ENCODE data around the gene SLC25A45. TPM values are rescaled to one million over a fixed set of nuclear protein-coding genes. Genes with fewer than 3 reads are reported as not detected.
A peak's percentile ranks its signal among the peaks of the same experiment; 100 is the strongest.
"Not testable (repeated sequence)": the region's sequence is repeated elsewhere in the genome, so short reads cannot be mapped to it uniquely, and the experiment has no call there.

Gene SLC25A45
- total RNA-seq, 8 experiments from 2014 or later = 0.11 to 10.0 (median 1.9) TPM

DNA sequence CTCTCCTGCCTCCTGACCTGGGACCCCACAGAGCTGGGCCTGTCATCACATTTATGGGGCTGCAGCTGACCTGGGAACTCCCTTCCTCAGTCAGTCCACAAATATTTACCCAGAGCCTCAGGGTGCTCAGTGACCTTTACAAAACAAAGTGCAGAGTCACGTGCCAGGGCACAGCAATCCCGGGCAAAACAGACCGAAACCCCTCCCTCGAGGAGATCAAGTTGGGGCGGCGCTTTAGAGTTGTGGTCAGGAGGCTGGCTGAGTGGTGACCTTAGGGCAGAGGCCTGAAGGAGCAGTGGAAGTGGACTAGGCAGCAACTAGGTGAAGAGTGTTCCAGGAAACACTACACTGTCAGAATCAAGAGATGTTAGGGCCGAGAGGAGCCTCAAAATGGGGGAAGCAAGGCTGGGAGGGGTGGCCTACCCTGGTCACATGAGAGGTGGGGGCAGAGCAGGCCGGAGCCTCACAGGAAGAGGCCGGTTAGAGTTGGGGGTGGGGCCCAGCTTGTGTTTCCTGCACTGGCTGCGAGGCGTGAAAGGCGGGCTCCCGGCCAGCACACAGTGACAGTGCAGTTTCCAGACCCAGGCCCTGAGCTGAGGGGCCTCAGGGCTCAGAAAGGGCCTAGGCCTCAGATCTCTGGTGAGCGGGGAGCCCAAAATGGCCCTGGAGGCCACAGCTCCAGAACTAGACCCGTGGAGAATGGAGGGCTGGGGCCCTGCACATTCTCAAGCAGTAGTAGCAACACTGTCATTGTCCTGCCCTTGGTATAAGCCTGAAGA, 36.4 kb upstream of the SLC25A45 start:
- Histone ChIP-seq H3K27ac (peak overlapping the region; percentile 94 to 97), H3K4me1 (replicated peaks in 1 of 2) (peaks cover 45 to 61% of the 10 kb centered on the region in 2 donors), H3K4me3 (peak overlapping the region; percentile 9 to 32 (median 24))
- WGBS, 10 experiments = 0 to 40% (median 0%) methylated on average over 1 to 5 of the region's 15 CpGs; no CpG with 5 or more reads in 7 of the 10 experiments
- peak; percentile 10 to 62 (median 54) for ATAC-seq (replicated peaks in 6 of 8)
- in situ Hi-C loops (cut with MboI; ENCODE audit: low pct_unique_long_range_greater_than_20kb in 2 of 9, low sequenced_read_pairs in 9 of 9, unreplicated experiment in 9 of 9) = loop anchor here in 3 of 9 experiments (25.0 kb wide), 1 partner anchor 93 kb away; no protein-coding TSS in a partner anchor

DNA sequence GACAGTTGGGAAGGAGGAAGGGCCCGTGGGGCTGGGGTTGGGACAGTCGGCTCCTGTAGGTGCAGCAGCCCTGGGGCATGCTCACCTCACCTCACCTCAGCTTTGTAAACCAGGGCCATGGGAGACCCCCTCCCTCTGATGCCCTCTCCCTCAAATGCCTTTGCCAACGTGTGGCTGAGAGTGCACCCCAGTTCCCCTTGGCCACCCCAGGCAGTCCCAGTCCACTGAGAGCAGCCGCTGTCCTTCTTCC, 35.9 kb upstream of the SLC25A45 start:
- peak in 4 of 8 experiments; percentile 0 for ATAC-seq (replicated peaks in 6 of 8)
- no CpG with 5 or more reads among the region's 4 CpGs for whole genome bisulfite sequencing, 10 experiments
- Histone ChIP-seq H3K4me1 (replicated peaks in 1 of 2) (peaks cover 45 to 61% of the 10 kb centered on the region in 2 donors), H3K27ac (peak overlapping the region; percentile 94 to 97), H3K4me3 (peak overlapping the region in 3 of 5 donors; percentile 24 to 32 (median 30))
- in situ Hi-C loops (cut with MboI; ENCODE audit: low pct_unique_long_range_greater_than_20kb in 2 of 9, low sequenced_read_pairs in 9 of 9, unreplicated experiment in 9 of 9) = loop anchor here in 3 of 9 experiments (25.0 kb wide), 1 partner anchor 94 kb away; no protein-coding TSS in a partner anchor

DNA sequence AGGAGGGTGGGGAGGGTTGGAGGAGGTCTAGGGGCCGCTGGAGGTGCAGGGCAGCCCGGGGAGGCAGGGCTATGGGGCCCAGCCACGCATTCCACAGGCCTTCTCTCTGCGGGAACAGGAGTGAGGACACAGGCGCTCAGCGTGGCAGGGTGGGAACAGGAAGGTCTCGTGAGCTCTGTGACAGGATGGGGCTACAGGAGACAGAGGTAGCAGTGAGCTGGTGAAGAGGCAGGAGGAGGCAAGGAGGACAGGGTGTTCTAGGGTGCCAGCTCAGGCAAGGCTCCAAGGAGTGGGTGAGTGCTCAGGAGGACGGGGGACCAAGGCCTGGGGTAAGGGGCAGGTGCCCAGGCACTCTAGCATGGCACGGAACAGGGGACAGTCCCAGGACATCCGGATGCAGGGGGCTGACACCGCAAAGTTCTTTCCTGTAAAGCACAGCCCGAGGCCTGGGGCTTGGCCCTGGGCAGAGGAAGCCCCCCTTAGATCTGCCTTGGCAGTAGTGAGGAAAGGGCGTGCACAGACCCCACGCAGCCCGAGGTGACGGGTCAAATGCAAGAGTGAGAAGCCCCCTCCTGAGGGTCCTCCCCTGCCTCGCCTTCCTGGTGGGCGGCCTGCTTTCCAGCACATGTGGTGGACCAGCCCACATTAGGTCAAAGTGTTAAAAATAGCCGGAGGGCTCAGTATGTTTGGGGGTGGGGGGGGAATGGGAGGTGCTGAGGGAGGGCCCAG, 35.4 kb upstream of the SLC25A45 start:
- Histone ChIP-seq H3K4me3 (no peak overlapping the region), H3K4me1 (replicated peaks in 1 of 2) (peaks cover 45 to 61% of the 10 kb centered on the region in 2 donors), H3K27ac (peak overlapping the region in 1 of 2 donors; percentile 97)
- 27 to 100% (median 57%) methylated on average over 1 to 3 of the region's 19 CpGs; no CpG with 5 or more reads in 6 of the 10 experiments for WGBS, 10 experiments
- ATAC-seq (replicated peaks in 6 of 8) = no peak
- in situ Hi-C loops (cut with MboI; ENCODE audit: low pct_unique_long_range_greater_than_20kb in 2 of 9, low sequenced_read_pairs in 9 of 9, unreplicated experiment in 9 of 9) = loop anchor here in 3 of 9 experiments (25.0 kb wide), 1 partner anchor 94 kb away; no protein-coding TSS in a partner anchor

DNA sequence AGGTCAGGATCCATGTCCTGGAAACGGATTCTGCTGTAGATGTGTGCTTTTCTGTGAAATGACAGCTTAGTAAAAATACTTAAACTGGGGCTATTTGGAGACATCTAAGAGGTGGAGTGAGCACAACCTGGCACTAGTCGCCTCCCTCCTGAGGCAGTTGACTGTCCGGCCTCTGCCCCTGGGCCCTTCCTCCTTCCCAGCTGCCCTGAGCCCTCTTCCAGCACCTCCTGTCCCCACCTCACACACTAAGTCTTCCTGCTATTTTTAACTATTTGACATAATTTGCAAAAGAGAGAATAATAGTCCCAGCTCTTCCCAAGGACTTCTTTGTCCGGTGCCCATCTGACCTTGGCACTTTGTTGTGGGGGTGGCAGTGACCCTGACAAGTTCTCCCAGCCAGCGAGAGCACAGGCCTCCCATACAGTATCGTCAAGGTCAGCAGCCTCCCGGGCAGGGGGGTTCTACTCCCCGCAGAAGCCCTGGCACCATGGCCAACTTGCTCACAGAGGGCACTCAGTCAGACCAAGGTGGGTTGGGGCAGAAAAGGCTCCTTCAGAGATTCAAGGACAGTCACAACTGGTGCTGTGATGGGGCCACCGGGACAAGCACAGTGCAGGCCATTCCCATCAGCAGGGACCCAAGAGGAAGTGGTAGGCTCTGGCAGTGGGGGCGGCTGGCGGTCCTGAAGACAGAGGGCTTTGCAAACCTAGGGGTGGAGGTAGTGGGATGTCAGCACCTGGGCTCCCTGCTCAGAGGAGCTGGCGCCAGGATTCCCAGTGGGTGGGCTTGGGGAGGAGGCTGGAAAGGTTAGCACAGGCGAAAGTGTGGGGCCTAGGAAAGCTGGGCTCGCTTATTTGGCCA, 34.6 kb upstream of the SLC25A45 start:
- in situ Hi-C loops (cut with MboI; ENCODE audit: low pct_unique_long_range_greater_than_20kb in 2 of 9, low sequenced_read_pairs in 9 of 9, unreplicated experiment in 9 of 9) = loop anchor here in 3 of 9 experiments (25.0 kb wide), 1 partner anchor 95 kb away; no protein-coding TSS in a partner anchor
- 0 to 100% (median 60%) methylated on average over 1 to 3 of the region's 14 CpGs; no CpG with 5 or more reads in 5 of the 10 experiments for WGBS, 10 experiments
- Histone ChIP-seq H3K4me3 (peak overlapping the region in 4 of 5 donors; percentile 2 to 25 (median 24)), H3K4me1 (replicated peaks in 1 of 2) (peaks cover 45 to 61% of the 10 kb centered on the region in 2 donors), H3K27ac (peak overlapping the region in 1 of 2 donors; percentile 45)
- ATAC-seq (replicated peaks in 6 of 8) = peak in 1 of 8 experiments; percentile 1

DNA sequence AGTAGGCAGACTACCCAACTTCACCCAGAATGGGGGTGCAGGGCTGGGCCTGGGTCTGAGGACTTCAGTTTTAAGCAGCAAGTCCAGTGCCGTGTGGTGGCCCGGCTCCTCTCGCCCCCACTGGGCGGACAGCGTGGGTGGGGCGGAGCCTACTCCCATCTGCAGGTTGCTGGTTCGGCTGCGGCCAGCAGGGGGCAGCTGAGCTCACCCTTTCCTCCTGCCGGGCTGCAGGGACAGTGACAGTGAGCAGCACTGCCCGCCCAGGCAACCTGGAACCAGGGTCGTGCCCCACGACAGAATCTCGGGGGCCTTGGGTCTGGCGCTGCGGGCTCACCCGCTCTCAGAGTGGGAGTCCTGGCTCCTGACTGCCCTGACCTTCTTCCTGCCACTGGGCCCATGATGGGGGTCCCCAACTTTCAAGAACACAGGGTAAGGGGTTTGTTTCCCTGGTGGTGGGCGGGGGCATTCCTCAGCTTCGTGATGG, 33.9 kb upstream of the SLC25A45 start:
- H3K4me1 ChIP-seq (replicated peaks in 1 of 2) = peaks cover 43 to 58% of the 10 kb centered on the region in 2 donors
- 0 to 3% (median 0%) methylated on average over 1 to 14 of the region's 18 CpGs; no CpG with 5 or more reads in 7 of the 10 experiments for WGBS, 10 experiments
- peak overlapping the region; percentile 2 to 25 (median 24) for H3K4me3 ChIP-seq
- no peak overlapping the region for H3K27ac ChIP-seq
- peak; percentile 5 to 59 (median 48) for ATAC-seq (replicated peaks in 6 of 8)
- in situ Hi-C loops (cut with MboI; ENCODE audit: low pct_unique_long_range_greater_than_20kb in 2 of 9, low sequenced_read_pairs in 9 of 9, unreplicated experiment in 9 of 9) = loop anchor here in 3 of 9 experiments (25.0 kb wide), 1 partner anchor 96 kb away; no protein-coding TSS in a partner anchor

DNA sequence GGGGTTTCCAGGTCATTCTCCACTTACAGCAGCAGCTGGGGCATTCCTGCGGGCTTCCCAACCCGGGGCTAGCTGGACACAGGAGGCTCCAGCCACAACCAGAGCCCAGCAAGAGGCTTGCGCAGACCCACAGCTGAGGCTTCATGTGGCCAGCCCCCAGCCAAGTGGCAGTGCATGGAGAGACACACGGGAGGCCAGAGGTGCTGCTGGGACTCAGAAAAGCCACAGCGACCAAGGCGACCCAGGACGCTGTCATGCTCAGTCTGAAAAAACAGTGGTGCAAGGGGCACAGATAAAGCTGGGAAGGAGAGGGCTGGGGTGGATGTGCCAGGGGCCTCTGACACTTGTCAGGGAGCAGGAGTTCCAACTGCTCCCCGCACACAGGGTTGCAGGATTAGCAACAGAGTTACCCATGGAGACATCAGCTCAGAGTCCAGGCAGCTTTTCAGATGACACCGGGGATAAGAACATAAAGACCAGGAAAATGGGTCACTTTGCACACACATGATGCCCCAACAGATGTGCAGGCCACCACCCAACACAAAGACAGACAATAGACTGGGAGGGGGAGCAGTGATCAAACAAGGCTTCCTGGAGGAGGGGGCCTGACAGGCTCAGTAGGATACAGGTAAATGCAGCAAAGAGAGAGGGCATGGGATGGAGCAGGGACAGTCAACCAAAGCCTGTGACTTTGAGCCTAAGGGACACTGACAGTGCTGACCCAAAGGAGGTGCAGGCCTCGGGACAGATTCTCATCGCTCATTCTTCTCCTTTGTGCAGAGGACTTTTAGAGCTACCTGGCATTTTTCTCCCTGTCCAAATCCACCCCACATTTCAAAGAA, 33.3 kb upstream of the SLC25A45 start:
- 0 to 80% (median 59%) methylated on average over 1 to 6 of the region's 11 CpGs; no CpG with 5 or more reads in 3 of the 10 experiments for WGBS, 10 experiments
- in situ Hi-C loops (cut with MboI; ENCODE audit: low pct_unique_long_range_greater_than_20kb in 2 of 9, low sequenced_read_pairs in 9 of 9, unreplicated experiment in 9 of 9) = loop anchor here in 3 of 9 experiments (25.0 kb wide), 1 partner anchor 97 kb away; no protein-coding TSS in a partner anchor
- no peak overlapping the region for H3K27ac ChIP-seq
- peak overlapping the region; percentile 2 to 25 (median 24) for H3K4me3 ChIP-seq
- peaks cover 37 to 51% of the 10 kb centered on the region in 2 donors for H3K4me1 ChIP-seq (replicated peaks in 1 of 2)
- ATAC-seq (replicated peaks in 6 of 8) = no peak

DNA sequence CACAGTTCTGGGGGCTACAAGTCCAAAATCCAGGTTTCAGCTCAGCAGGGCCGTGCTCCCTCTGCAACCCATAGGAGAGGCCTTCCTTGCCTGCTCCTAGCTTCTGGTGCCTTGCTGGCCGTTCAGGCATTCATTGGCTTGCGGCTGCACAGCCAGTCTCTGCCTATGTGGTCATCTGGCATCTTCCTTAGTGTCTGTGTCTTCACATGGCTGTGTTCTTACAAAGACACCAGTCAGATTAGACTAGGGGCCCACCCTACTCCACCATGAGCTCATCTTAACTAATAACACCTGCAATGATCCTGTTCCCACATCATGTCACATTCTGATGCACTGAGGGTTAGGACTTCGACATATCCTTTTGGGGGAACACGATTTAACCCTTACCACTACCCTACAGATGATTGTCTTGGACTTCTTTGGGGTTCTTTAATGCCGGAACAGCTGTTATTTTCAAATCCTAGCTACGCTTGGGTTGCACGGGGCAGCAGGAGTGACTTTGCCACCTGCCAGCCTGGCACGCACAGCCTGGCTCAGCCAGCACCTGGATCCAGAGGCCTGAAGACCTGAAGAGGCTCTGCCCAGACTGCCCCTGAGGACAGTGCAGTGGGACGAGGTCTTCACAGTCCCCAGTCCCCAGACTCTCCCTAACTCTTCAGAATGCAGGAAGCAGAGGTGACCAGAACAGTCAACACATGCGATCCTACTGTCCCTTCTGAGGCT, 32.5 kb upstream of the SLC25A45 start:
- in situ Hi-C loops (cut with MboI; ENCODE audit: low pct_unique_long_range_greater_than_20kb in 2 of 9, low sequenced_read_pairs in 9 of 9, unreplicated experiment in 9 of 9) = loop anchor here in 3 of 9 experiments (25.0 kb wide), 1 partner anchor 97 kb away; no protein-coding TSS in a partner anchor
- 8 to 90% (median 78%) methylated on average over 4 to 8 of the region's 11 CpGs; no CpG with 5 or more reads in 3 of the 10 experiments for WGBS, 10 experiments
- ATAC-seq (replicated peaks in 6 of 8) = no peak
- Histone ChIP-seq H3K4me3 (no peak overlapping the region), H3K4me1 (replicated peaks in 1 of 2) (peaks cover 29 to 44% of the 10 kb centered on the region in 2 donors), H3K27ac (no peak overlapping the region)

DNA sequence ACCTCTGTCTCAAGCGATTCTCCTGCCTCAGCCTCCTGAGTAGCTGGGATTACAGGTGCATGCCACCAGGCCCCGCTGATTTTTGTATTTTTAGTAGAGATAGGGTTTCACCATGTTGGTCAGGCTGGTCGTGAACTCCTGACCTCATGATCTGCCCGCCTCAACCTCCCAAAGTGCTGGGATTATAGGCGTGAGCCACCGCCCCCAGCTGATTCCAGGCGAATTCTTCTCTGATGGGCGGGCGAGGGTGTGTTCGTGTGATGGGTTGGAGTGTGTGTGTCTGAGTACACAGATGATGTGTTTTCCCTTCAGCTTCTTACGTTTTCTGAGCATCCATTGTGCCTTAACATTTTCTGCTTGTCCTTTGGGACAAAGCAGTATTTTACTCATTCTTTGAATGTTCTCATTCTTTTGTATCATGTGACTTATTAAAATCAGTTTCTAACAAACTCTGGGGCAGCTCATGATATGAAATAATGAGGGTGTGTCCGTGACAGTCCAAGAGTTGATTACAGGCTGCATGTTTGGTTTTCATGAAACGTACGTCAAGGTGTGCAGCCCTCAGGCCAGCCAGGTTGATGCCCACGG, 30.7 kb upstream of the SLC25A45 start:
- not testable (repeated sequence) for H3K27ac ChIP-seq; ATAC-seq (replicated peaks in 6 of 8); H3K4me3 ChIP-seq
- H3K4me1 ChIP-seq (replicated peaks in 1 of 2) = peaks cover 12 to 26% of the 10 kb centered on the region in 2 donors
- in situ Hi-C loops (cut with MboI; ENCODE audit: low pct_unique_long_range_greater_than_20kb in 2 of 9, low sequenced_read_pairs in 9 of 9, unreplicated experiment in 9 of 9) = loop anchor here in 3 of 9 experiments (25.0 kb wide), 1 partner anchor 99 kb away; no protein-coding TSS in a partner anchor
- 80 to 100% (median 92%) methylated on average over 2 to 6 of the region's 15 CpGs; no CpG with 5 or more reads in 5 of the 10 experiments for WGBS, 10 experiments

DNA sequence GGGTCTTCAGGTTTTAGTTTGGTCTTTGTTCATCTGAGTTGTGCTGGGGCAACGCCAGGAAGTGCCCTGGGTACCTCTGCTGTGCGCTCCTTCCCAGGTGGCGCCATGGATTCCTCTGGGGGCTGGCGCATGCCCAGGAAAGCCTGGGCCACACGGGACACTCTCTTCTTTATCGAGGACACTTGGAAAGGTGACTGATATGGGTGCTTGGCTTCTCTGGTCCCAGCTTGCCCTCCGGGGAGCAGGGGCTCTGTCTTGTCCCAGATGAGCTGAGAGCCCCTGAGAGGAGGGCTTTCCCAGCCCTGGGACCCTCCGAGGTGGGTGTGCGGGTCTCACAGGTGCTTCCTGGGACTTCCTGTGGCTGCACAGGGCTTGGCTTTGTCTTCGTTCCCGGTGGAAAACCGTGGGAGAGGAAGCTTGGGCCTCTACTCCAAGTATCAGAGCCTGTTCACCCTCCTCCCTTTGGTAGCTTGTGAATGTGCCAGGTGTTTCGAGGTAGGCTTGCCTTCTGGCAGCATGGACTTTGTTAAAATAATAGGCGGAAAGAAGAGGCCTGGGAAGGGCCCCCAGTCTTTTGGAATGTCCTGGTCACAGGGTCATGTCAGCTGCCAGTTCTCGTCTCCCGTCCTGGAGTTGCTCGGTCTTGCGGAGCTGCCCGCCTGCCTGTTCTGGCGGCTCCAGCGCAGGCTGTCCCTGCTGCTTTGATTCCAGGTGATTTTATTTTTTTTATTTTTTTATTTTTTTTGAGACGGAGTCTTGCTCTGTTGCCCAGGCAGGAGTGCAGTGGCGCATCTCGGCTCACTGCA, 30.0 kb upstream of the SLC25A45 start:
- no peak overlapping the region for H3K4me3 ChIP-seq
- H3K4me1 ChIP-seq (replicated peaks in 1 of 2) = peaks cover 10 to 19% of the 10 kb centered on the region in 2 donors
- no peak for ATAC-seq (replicated peaks in 6 of 8)
- in situ Hi-C loops (cut with MboI; ENCODE audit: low pct_unique_long_range_greater_than_20kb in 2 of 9, low sequenced_read_pairs in 9 of 9, unreplicated experiment in 9 of 9) = loop anchor here in 3 of 9 experiments (25.0 kb wide), 1 partner anchor 100 kb away; no protein-coding TSS in a partner anchor
- no peak overlapping the region for H3K27ac ChIP-seq
- 80 to 100% (median 87%) methylated on average over 1 to 8 of the region's 24 CpGs; no CpG with 5 or more reads in 2 of the 10 experiments for WGBS, 10 experiments

DNA sequence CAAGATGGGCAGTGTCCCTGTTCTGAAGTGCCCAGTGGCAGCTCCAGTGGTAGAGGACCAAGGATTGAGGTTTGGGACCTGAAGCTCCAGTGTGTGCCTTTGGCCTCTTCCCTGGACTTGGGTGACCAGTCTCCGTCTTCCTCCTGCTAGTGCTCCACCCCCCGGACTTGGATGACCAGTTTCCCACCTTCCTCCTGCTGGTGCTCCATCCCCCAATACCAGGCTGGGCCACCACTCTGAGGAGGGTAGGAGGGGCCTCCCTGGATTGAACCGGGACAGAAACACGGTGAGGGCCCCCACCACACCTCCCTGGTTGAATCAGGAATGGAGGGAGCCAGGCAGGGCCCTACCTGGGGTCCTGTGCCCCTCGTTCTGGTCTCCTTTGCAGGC, 29.2 kb upstream of the SLC25A45 start:
- no peak for ATAC-seq (replicated peaks in 6 of 8)
- in situ Hi-C loops (cut with MboI; ENCODE audit: low pct_unique_long_range_greater_than_20kb in 2 of 9, low sequenced_read_pairs in 9 of 9, unreplicated experiment in 9 of 9) = loop anchor here in 3 of 9 experiments (25.0 kb wide), 1 partner anchor 101 kb away; no protein-coding TSS in a partner anchor
- H3K27ac ChIP-seq = no peak overlapping the region
- H3K4me3 ChIP-seq = no peak overlapping the region
- peaks cover 5 to 11% of the 10 kb centered on the region in 2 donors for H3K4me1 ChIP-seq (replicated peaks in 1 of 2)
- 50 to 67% methylated on average over 2 to 3 of the region's 5 CpGs; no CpG with 5 or more reads in 8 of the 10 experiments for WGBS, 10 experiments

Measured in motor neuron (in vitro differentiated cells).